H9 (cell line): ENCODE measurements around the gene MRPS10. TPM values are rescaled to one million over a fixed set of nuclear protein-coding genes. Genes with fewer than 3 reads are reported as not detected.

Experiments
- DNase-seq: peaks from one replicate; pipeline ENCODE4 v3.0.0-alpha.2; 2017
- H2AFZ ChIP-seq: one replicate; pipeline ENCODE4 v1.6.1; 2013; ENCODE audit warnings: mild to moderate bottlenecking, low read length, control low read depth, moderate library complexity
- H2AK5ac ChIP-seq: 2 replicates; pipeline ENCODE4 v1.6.1; 2013; ENCODE audit warnings: low read length, control low read depth, mixed read lengths; ENCODE audit not compliant: insufficient read length
- H2BK120ac ChIP-seq: one replicate; pipeline ENCODE4 v1.6.1; 2013; ENCODE audit warnings: low read depth, mild to moderate bottlenecking, low read length, control low read depth, inconsistent platforms; ENCODE audit not compliant: poor library complexity, severe bottlenecking
- H2BK12ac ChIP-seq: 2 replicates; pipeline ENCODE4 v1.6.1; 2013; ENCODE audit warnings: low read length, control low read depth, mixed read lengths, low read depth; ENCODE audit not compliant: insufficient read length
- H2BK15ac ChIP-seq: 2 replicates; pipeline ENCODE4 v1.6.1; 2013; ENCODE audit warnings: low read depth, low read length, control low read depth
- H2BK20ac ChIP-seq: one replicate; pipeline ENCODE4 v1.6.1; 2013; ENCODE audit warnings: low read depth, mild to moderate bottlenecking, low read length, control low read depth, inconsistent platforms; ENCODE audit not compliant: poor library complexity, severe bottlenecking
- H2BK5ac ChIP-seq: 2 replicates; pipeline ENCODE4 v1.6.1; 2013; ENCODE audit warnings: low read length, control low read depth, mixed read lengths; ENCODE audit not compliant: insufficient read length
- H3K14ac ChIP-seq: 2 replicates; pipeline ENCODE4 v1.6.1; 2013; ENCODE audit warnings: low read length, control low read depth; ENCODE audit not compliant: insufficient read depth
- H3K18ac ChIP-seq: 2 replicates; pipeline ENCODE4 v1.6.1; 2013; ENCODE audit warnings: low read depth, mild to moderate bottlenecking, mixed read lengths, low read length, control low read depth; ENCODE audit not compliant: insufficient read length
- H3K23ac ChIP-seq: 2 replicates; pipeline ENCODE4 v1.6.1; 2013; ENCODE audit warnings: low read length, control low read depth, mixed read lengths, low read depth; ENCODE audit not compliant: insufficient read length
- H3K23me2 ChIP-seq: 2 replicates; pipeline ENCODE4 v1.6.1; 2013; ENCODE audit warnings: low read depth, mild to moderate bottlenecking, mixed read lengths, low read length, control low read depth; ENCODE audit not compliant: insufficient read length, poor library complexity, severe bottlenecking
- H3K27ac ChIP-seq: 2 replicates; pipeline ENCODE4 v1.5.1; 2013; ENCODE audit warnings: low read length, control low read depth, mixed read lengths, low read depth; ENCODE audit not compliant: insufficient read length
- H3K27me3 ChIP-seq: 2 replicates; pipeline ENCODE4 v1.6.1; 2013; ENCODE audit warnings: low read length, control low read depth, inconsistent platforms; ENCODE audit not compliant: insufficient read depth
- H3K4ac ChIP-seq: 2 replicates; pipeline ENCODE4 v1.6.1; 2013; ENCODE audit warnings: low read depth, mild to moderate bottlenecking, control low read depth, inconsistent platforms, low read length, moderate library complexity
- H3K4me1 ChIP-seq: 2 replicates; pipeline ENCODE4 v1.6.1; 2013; ENCODE audit warnings: low read length, control low read depth, inconsistent platforms; ENCODE audit not compliant: insufficient read depth
- H3K4me2 ChIP-seq: 2 replicates; pipeline ENCODE4 v1.6.1; 2013; ENCODE audit warnings: low read length, control low read depth, mixed read lengths; ENCODE audit not compliant: insufficient read length, insufficient read depth
- H3K56ac ChIP-seq: 2 replicates; pipeline ENCODE4 v1.6.1; 2013; ENCODE audit warnings: low read depth, mild to moderate bottlenecking, mixed read lengths, low read length, control low read depth; ENCODE audit not compliant: insufficient read length
- H3K79me1 ChIP-seq: 2 replicates; pipeline ENCODE4 v1.6.1; 2013; ENCODE audit warnings: low read depth, mild to moderate bottlenecking, moderate library complexity, low read length, control low read depth, inconsistent platforms; ENCODE audit not compliant: insufficient read depth, poor library complexity, severe bottlenecking
- H3K79me2 ChIP-seq: 2 replicates; pipeline ENCODE4 v1.6.1; 2013; ENCODE audit warnings: low read length, control low read depth, inconsistent platforms; ENCODE audit not compliant: insufficient read depth
- H3K9ac ChIP-seq: 2 replicates; pipeline ENCODE4 v1.6.1; 2013; ENCODE audit warnings: low read length, control low read depth, mixed read lengths; ENCODE audit not compliant: insufficient read length; ENCODE audit errors: extremely low read depth
- H3K9me3 ChIP-seq: one replicate; pipeline ENCODE4 v1.6.1; 2013; ENCODE audit warnings: low read depth, low read length, inconsistent platforms; ENCODE audit not compliant: control insufficient read depth
- H3T11ph ChIP-seq: one replicate; pipeline ENCODE4 v1.6.1; 2013; ENCODE audit warnings: mild to moderate bottlenecking, low read length, control low read depth, inconsistent platforms
- H4K20me1 ChIP-seq: one replicate; pipeline ENCODE4 v1.6.1; 2013; ENCODE audit not compliant: control insufficient read depth, insufficient read length, insufficient read depth
- H4K5ac ChIP-seq: 2 replicates; pipeline ENCODE4 v1.6.1; 2013; ENCODE audit warnings: low read depth, mild to moderate bottlenecking, mixed read lengths, low read length, control low read depth; ENCODE audit not compliant: insufficient read length
- H4K8ac ChIP-seq: replicated peaks from 2 replicates; pipeline ENCODE4 v1.6.1; 2013; ENCODE audit warnings: low read length, control low read depth, mixed read lengths, low read depth; ENCODE audit not compliant: insufficient read length
- H4K91ac ChIP-seq: 2 replicates; pipeline ENCODE4 v1.6.1; 2013; ENCODE audit warnings: low read depth, mild to moderate bottlenecking, moderate library complexity, mixed read lengths, low read length, control low read depth; ENCODE audit not compliant: insufficient read length
- H3K27ac Mint-ChIP-seq, 3 experiments: 2 replicates in 2 of 3; 3 replicates in 1 of 3; pipeline ENCODE4 v1.8.0; 2020 to 2021; ENCODE audit warnings: mixed read lengths in 3 of 3, mild to moderate bottlenecking in 1 of 3, moderate library complexity in 1 of 3
- H3K27me3 Mint-ChIP-seq: 2 replicates; pipeline ENCODE4 v1.8.0; 2021; ENCODE audit warnings: low read depth, mild to moderate bottlenecking, moderate library complexity, mixed read lengths
- H3K36me3 Mint-ChIP-seq, 3 experiments: 2 replicates in 2 of 3; 3 replicates in 1 of 3; pipeline ENCODE4 v1.8.0; 2020 to 2021; ENCODE audit warnings: low read depth in 3 of 3, mixed read lengths in 3 of 3; ENCODE audit not compliant: insufficient read depth in 1 of 3
- H3K4me1 Mint-ChIP-seq, 2 experiments: 2 replicates each; pipeline ENCODE4 v1.8.0; 2020; ENCODE audit warnings: mixed read lengths in 2 of 2
- H3K4me3 Mint-ChIP-seq, 2 experiments: 2 replicates in 1 of 2; 3 replicates in 1 of 2; pipeline ENCODE4 v1.8.0; 2020 to 2021; ENCODE audit warnings: mild to moderate bottlenecking in 2 of 2, mixed read lengths in 2 of 2, moderate library complexity in 1 of 2
- H3K9me3 Mint-ChIP-seq, 2 experiments: 2 replicates in 1 of 2; 3 replicates in 1 of 2; pipeline ENCODE4 v1.8.0; 2020; ENCODE audit warnings: mild to moderate bottlenecking in 2 of 2, mixed read lengths in 2 of 2, moderate library complexity in 1 of 2
- WGBS: extraction: QIAGEN DNeasy Blood & Tissue Kit; methylation state at CpG from one replicate; pipeline ENCODE4 v1.1.7; 2013; ENCODE audit warnings: missing lambda C conversion rate, low lambda C conversion rate, mixed read lengths; ENCODE audit not compliant: insufficient read length; ENCODE audit errors: extremely low coverage; 5-methylcytosine and 5-hydroxymethylcytosine counted together
- total RNA-seq: library from RNA; stranded (reverse); gene quantifications from 2 replicates; pipeline ENCODE4 v1.2.1, GENCODE V29; 2021
- TF ChIP-seq, protein P1 (sequence below): fragments of 200-600 bp; sonication (generic); conservative IDR thresholded peaks from 3 replicates; pipeline ENCODE4 v1.8.0; 2021; ENCODE audit warnings: antibody characterized with exemption, mild to moderate bottlenecking

The MRPS10 gene
- total RNA-seq, 1 experiment from 2014 or later = 33.9 TPM

DNA sequence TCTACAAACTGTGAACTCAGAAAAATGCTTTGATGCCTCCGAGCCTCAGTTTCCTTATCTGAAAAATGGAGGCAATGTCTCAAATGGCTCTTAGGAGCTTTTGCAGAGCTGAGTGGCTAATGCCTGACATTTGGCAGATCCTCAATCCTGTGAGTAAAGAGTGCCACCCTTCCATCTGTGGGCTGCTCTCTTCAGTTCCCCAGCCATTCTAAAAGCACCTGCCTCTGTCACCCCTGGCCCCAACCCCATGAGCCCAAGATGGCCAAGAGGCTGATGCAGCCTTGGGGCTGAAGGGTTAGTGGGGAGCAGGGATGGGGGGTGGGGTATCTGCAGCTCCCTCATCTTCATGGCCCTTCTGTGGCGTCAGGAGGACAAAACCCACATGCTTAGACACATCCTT, 59.0 kb downstream of the MRPS10 start:
- TF ChIP-seq, protein P1, sequence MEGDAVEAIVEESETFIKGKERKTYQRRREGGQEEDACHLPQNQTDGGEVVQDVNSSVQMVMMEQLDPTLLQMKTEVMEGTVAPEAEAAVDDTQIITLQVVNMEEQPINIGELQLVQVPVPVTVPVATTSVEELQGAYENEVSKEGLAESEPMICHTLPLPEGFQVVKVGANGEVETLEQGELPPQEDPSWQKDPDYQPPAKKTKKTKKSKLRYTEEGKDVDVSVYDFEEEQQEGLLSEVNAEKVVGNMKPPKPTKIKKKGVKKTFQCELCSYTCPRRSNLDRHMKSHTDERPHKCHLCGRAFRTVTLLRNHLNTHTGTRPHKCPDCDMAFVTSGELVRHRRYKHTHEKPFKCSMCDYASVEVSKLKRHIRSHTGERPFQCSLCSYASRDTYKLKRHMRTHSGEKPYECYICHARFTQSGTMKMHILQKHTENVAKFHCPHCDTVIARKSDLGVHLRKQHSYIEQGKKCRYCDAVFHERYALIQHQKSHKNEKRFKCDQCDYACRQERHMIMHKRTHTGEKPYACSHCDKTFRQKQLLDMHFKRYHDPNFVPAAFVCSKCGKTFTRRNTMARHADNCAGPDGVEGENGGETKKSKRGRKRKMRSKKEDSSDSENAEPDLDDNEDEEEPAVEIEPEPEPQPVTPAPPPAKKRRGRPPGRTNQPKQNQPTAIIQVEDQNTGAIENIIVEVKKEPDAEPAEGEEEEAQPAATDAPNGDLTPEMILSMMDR = no peak
- H4K5ac ChIP-seq = no peak overlapping the region
- peaks cover 31 to 50% of the 10 kb centered on the region in 2 experiments for H3K4me1 Mint-ChIP-seq
- H2BK120ac ChIP-seq = no peak overlapping the region
- no peaks in the 10 kb centered on the region for H3K9me3 Mint-ChIP-seq
- no peaks in the 10 kb centered on the region for H4K20me1 ChIP-seq
- H3K23ac ChIP-seq = no peak overlapping the region
- no peak overlapping the region for H3K4me3 Mint-ChIP-seq
- H3K23me2 ChIP-seq = no peaks in the 10 kb centered on the region
- H2AK5ac ChIP-seq = no peak overlapping the region
- H3K27me3 ChIP-seq = peaks cover 2% of the 10 kb centered on the region; the same call in 1 of the 2 replicates
- no peak overlapping the region for H3T11ph ChIP-seq
- H3K27ac Mint-ChIP-seq = no peak overlapping the region
- H3K4me2 ChIP-seq = no peak overlapping the region
- no peak overlapping the region for H3K56ac ChIP-seq
- no peak overlapping the region for H3K9ac ChIP-seq
- no CpG with 5 or more reads among the region's 2 CpGs for WGBS
- H2BK12ac ChIP-seq = no peak overlapping the region
- H2BK20ac ChIP-seq = no peak overlapping the region
- no peaks in the 10 kb centered on the region; the same call in 1 of the 2 replicates for H3K4me1 ChIP-seq
- H3K14ac ChIP-seq = no peak overlapping the region
- no peaks in the 10 kb centered on the region for H3K79me1 ChIP-seq
- H3K18ac ChIP-seq = no peak overlapping the region
- H3K36me3 Mint-ChIP-seq = no peaks in the 10 kb centered on the region
- peaks cover 30% of the 10 kb centered on the region for H3K27me3 Mint-ChIP-seq
- H3K27ac ChIP-seq = no peak overlapping the region
- no peaks in the 10 kb centered on the region for H3K79me2 ChIP-seq
- no peaks in the 10 kb centered on the region for H3K9me3 ChIP-seq
- DNase-seq = no peak
- H2AFZ ChIP-seq = no peak overlapping the region
- no peak overlapping the region for H2BK15ac ChIP-seq
- no peak overlapping the region for H4K8ac ChIP-seq
- H3K4ac ChIP-seq = no peak overlapping the region
- H2BK5ac ChIP-seq = no peak overlapping the region
- no peak overlapping the region for H4K91ac ChIP-seq
